ENCODE data around the gene RASGRF1.

DNA sequence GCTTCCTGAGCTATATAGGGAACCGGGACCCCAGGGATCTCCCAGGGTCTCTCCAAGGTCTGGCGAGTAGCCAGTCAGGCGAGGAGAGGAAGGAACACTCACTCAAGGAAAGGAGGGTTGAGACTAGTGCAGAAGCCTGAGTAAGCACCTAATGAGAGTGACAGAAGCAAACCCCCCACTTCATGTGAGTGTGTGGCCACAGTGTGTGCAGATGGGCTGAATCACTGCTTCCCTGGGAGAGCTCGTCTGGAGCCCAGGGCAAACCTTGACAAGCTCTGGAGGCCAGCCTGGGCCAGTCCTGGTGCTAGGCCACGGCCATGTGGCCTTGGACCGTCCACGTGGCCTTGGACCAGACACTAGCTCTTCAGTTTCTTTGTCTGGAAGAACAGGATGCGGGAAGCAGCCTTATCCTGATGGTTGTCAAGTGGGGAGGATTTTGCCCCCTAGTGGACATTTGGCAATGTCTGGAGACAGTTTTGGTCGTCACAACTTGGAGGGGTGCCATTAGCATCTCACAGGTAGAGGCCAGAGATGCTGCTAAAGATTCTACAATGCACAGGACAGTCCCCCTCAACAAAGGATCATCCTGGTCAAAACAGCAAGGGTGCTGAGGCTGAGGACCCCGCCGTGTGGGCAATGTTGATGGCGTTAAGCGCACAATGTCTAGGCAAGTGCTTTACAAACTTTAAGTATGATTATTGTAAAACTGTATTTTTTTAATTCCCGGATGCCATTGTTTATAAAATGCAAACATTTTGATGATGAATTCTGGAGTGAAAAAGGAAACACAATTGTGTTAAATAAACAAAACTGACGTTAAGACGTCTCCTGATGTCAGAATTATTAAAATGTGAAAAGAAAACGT is 110.9 kb downstream of the RASGRF1 start:
- TF ChIP-seq FOXM1 (IDR thresholded peaks at IDR 0.05; ENCODE audit: borderline replicate concordance) (no peak), LEF1 (IDR thresholded peaks at IDR 0.05; ENCODE audit: borderline replicate concordance) (no peak), BHLHE40 (IDR thresholded peaks at IDR 0.05; ENCODE audit: borderline replicate concordance) (no peak), FOXA1 (IDR thresholded peaks at IDR 0.05) (no peak), NFRKB (IDR thresholded peaks at IDR 0.05) (no peak), SP1 (IDR thresholded peaks at IDR 0.05) (no peak), ARNT (IDR thresholded peaks at IDR 0.05) (no peak), ELF4 (IDR thresholded peaks at IDR 0.05) (no peak), ZNF384 (IDR thresholded peaks at IDR 0.05) (no peak), CTBP1 (IDR thresholded peaks at IDR 0.05; ENCODE audit: borderline replicate concordance) (no peak), TARDBP (IDR thresholded peaks at IDR 0.05) (no peak)
- TF ChIP-seq, protein P1, sequence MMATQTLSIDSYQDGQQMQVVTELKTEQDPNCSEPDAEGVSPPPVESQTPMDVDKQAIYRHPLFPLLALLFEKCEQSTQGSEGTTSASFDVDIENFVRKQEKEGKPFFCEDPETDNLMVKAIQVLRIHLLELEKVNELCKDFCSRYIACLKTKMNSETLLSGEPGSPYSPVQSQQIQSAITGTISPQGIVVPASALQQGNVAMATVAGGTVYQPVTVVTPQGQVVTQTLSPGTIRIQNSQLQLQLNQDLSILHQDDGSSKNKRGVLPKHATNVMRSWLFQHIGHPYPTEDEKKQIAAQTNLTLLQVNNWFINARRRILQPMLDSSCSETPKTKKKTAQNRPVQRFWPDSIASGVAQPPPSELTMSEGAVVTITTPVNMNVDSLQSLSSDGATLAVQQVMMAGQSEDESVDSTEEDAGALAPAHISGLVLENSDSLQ (IDR thresholded peaks at IDR 0.05) = no peak
